Right atrium auricular region (tissue), 2 donors: ENCODE results near the gene PLIN3. TPM values are rescaled to one million over a fixed set of nuclear protein-coding genes. Genes with fewer than 3 reads are reported as not detected.
A peak's percentile ranks its signal among the peaks of the same experiment; 100 is the strongest.

Source experiments
- DNase-seq: peaks from one replicate; pipeline ENCODE4 v3.0.0-alpha.2; 2019; ENCODE audit warnings: low spot score
- H3K27ac ChIP-seq, 2 donors: fragments of 200-600 bp; sonication (generic); 1 replicate in 1 of 2; 2 replicates in 1 of 2; pipeline ENCODE4 v1.5.1; 2016 to 2019
- H3K27me3 ChIP-seq, 2 donors: fragments of 200-600 bp; sonication (generic); one replicate each; pipeline versions ENCODE4 v1.5.1 to v1.6.0; 2017 to 2019
- H3K36me3 ChIP-seq: fragments of 200-600 bp; sonication (generic); one replicate; pipeline ENCODE4 v1.5.1; 2016
- H3K4me1 ChIP-seq, 2 donors: fragments of 200-600 bp; sonication (generic); one replicate each; pipeline versions ENCODE4 v1.5.1 to v1.6.0; 2017 to 2019
- H3K4me3 ChIP-seq, 2 donors: fragments of 200-600 bp; sonication (generic); 1 replicate in 1 of 2; 2 replicates in 1 of 2; pipeline ENCODE4 v1.5.1; 2017 to 2019; ENCODE audit warnings: mild to moderate bottlenecking in 1 of 2, moderate library complexity in 1 of 2
- H3K9me3 ChIP-seq, 2 donors: fragments of 200-600 bp; sonication (generic); one replicate each; pipeline ENCODE4 v1.5.1; 2019
- total RNA-seq, 2 donors: library from RNA; depleted of rRNA; stranded (reverse); fragments of >200 nt; gene quantifications; one replicate each; pipeline ENCODE4 v1.1.0, GENCODE V29; 2016
- TF ChIP-seq, protein P1 (sequence below), 2 donors: fragments of 200-600 bp; sonication (generic); IDR thresholded peaks; one replicate each; pipeline ENCODE4 v1.5.1; 2019; ENCODE audit warnings: antibody characterized with exemption in 2 of 2

Gene PLIN3
- total RNA-seq, 2 donors from 2014 or later, result 23.3 to 27.2 TPM

DNA sequence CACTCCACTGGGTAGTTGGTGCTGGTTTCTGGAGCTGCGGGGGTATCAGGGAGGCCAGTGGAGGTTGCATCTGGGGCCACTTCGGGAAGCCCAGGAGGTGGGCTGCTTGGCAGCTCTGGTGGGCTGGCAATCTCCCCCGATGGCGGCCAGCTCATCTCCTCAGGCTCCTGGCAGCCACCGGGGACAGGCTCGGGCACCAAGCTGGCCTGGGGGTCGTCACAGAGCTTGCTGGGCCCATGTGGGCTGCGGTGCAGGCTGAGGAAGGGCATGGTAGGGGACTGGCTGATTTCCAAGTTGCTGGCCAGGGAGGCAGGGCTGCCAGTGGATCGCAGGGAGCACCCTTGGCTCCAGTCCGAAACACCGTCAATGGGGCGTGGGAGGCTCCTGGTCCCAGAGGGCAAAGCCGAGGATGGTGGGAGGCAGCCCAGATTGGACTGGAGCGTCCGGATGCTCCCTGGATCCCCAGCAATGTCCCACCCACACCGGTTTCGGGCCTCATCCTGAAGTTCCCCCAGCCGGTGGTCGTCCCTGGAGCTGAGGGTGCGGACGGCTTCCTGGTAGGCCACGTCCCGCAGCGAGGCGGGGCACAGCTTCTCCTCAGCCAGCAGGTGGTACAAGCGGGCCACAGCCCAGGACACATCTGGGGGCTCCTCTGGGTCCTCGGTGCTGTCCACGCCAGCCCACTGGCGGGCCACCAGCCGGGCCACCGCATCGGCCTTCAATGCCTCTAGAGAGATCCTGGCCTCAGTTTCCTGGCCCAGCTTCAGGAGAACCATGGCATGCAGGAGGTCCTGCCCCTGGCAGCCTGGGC lies 49.8 kb downstream of the PLIN3 start:
- Histone ChIP-seq H3K4me1 (peaks cover 0 to 22% of the 10 kb centered on the region in 2 donors), H3K9me3 (no peaks in the 10 kb centered on the region), H3K36me3 (peaks cover 16% of the 10 kb centered on the region), H3K27ac (no peak overlapping the region), H3K4me3 (no peak overlapping the region), H3K27me3 (no peaks in the 10 kb centered on the region)
- no peak for DNase-seq
- TF ChIP-seq, protein P1, sequence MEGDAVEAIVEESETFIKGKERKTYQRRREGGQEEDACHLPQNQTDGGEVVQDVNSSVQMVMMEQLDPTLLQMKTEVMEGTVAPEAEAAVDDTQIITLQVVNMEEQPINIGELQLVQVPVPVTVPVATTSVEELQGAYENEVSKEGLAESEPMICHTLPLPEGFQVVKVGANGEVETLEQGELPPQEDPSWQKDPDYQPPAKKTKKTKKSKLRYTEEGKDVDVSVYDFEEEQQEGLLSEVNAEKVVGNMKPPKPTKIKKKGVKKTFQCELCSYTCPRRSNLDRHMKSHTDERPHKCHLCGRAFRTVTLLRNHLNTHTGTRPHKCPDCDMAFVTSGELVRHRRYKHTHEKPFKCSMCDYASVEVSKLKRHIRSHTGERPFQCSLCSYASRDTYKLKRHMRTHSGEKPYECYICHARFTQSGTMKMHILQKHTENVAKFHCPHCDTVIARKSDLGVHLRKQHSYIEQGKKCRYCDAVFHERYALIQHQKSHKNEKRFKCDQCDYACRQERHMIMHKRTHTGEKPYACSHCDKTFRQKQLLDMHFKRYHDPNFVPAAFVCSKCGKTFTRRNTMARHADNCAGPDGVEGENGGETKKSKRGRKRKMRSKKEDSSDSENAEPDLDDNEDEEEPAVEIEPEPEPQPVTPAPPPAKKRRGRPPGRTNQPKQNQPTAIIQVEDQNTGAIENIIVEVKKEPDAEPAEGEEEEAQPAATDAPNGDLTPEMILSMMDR (IDR thresholded peaks at IDR 0.05), result no peak

DNA sequence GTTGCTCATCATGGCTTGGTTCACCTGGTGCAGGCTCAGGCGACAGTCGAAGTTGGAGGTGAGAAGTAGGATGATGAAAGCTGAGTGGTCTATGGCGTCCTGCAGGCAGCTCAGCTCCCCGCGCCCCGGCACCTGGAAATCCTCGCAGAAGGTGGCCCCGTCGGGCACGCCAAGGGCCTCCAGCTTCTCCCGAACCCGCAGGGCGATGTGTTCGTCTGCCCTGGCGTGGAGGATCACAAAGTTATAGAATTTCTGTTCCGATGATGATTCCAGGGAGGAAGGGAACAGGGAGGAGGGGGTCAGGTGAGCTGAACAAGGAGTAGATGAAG lies 50.6 kb downstream of the PLIN3 start:
- no peak for DNase-seq
- peaks cover 16% of the 10 kb centered on the region for H3K36me3 ChIP-seq
- peaks cover 0 to 23% of the 10 kb centered on the region in 2 donors for H3K4me1 ChIP-seq
- no peak overlapping the region for H3K27ac ChIP-seq
- no peak overlapping the region for H3K4me3 ChIP-seq
- H3K9me3 ChIP-seq, result no peaks in the 10 kb centered on the region
- H3K27me3 ChIP-seq, result no peaks in the 10 kb centered on the region
- TF ChIP-seq, protein P1 (IDR thresholded peaks at IDR 0.05), result no peak

DNA sequence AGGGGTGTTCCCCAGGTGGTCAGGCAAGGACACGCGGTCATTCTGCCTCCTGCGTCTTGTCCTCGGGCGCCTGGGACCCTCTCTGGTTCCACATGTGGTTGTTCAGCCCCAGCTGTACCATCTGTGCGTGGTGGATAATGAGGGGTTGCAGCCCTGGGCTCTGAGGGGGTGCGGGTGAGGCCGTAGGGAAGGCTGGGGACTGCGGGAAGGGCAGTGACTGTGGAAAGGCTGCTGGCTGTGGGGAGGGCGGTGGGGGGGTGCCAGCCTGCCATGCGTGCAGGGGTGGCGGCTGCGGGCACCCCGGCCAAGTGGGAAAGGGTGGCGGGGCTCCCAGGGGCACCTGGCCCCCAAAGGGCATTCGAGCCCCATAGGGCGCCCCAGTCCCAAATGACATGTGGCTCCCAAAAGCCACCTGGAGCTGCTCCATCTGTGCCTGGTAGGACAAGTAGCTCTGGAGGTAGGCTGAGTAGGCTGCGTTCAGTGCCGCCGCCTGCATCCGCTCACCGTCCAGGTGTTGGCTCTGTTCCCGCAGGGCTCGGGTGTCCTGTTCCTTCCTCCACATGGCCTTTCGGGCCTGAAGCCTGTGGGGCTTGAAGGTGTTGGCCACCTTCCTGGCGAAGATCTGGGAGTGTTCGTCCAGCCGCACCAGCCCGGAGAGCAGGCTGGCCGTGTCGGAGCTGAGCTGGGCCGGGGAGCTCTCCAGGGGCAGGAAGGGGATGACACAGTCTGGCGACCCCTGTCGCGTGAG lies 51.1 kb downstream of the PLIN3 start:
- DNase-seq, result no peak
- no peaks in the 10 kb centered on the region for H3K9me3 ChIP-seq
- TF ChIP-seq, protein P1 (IDR thresholded peaks at IDR 0.05), result no peak
- no peak overlapping the region for H3K4me3 ChIP-seq
- peaks cover 0 to 23% of the 10 kb centered on the region in 2 donors for H3K4me1 ChIP-seq
- no peaks in the 10 kb centered on the region for H3K27me3 ChIP-seq
- H3K36me3 ChIP-seq, result peaks cover 16% of the 10 kb centered on the region
- H3K27ac ChIP-seq, result no peak overlapping the region

DNA sequence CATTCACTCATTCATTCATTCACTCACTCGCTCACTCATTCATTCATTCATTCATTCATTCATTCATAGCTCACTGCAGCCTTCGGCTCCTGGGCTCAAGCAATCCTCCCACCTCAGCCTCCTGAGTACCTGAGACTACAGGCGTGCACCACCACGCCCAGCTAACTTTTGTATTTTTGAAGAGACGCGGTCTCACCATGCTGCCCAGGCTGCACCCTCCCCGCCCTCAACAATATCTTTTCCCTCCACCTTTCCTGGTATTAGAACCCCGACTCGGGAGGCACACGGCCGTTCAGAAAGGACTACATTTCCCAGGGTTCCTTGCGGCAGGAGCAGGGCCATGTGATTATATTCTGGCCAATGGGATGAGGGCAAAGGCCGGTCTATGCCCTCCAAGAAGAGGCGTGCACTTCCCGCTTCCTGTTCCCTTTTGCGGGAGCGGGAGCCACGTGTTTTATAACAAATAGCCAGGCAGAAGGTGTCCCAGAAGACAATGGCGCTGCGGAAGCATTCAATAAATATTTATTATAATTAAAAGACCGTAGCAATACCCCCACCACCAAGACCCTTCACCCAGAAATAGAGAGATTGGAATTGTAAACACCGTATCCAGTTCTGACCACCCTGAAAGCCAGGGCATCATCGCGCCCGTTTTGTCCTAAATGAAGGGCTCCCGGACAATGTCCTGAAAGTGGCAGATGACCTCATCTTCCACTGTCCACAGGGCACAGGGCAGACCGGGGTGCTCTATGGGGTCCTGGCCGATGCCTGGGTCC lies 51.9 kb downstream of the PLIN3 start:
- Histone ChIP-seq H3K27ac (no peak overlapping the region), H3K9me3 (no peaks in the 10 kb centered on the region), H3K4me3 (peak overlapping the region in 1 of 2 donors; percentile 24), H3K27me3 (no peaks in the 10 kb centered on the region), H3K36me3 (peaks cover 16% of the 10 kb centered on the region), H3K4me1 (peaks cover 0 to 23% of the 10 kb centered on the region in 2 donors)
- peak; percentile 95 for DNase-seq
- TF ChIP-seq, protein P1 (IDR thresholded peaks at IDR 0.05), result no peak

DNA sequence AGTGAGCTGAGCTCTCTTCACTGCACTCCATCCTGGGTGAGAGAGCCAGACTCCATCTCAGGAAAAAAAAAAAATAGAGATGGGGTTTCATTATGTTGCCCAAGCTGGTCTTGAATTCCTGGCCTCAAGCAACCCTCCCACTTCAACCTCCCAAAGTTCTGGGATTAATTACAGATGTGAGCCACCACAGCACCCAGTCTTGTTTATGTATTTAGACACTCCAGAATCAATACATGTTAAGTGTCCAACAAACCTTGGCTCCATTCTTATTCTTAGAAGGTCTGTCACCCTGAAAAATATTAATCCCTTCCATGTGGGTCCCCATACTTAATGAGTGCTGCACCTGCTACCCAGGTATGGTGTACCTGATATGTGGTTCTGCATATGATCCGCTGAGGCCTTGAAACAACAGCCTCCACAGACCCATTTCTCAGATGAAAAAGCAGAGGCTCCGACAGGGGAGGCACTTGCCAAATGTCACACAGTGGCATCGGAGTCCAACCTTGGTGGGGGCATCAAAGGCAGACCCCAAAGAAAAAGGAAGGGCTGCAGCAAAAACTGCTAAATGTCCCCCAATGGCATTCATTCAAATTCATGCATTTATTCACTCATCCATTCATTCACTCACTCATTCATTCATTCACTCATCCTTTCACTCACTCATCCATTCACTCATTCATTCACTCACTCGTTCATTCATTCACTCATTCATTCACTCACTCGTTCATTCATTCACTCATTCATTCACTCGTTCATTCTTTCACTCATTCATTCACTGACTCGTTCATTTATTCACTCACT lies 52.6 kb downstream of the PLIN3 start:
- no peaks in the 10 kb centered on the region for H3K27me3 ChIP-seq
- H3K36me3 ChIP-seq, result peaks cover 16% of the 10 kb centered on the region
- H3K27ac ChIP-seq, result no peak overlapping the region
- no peaks in the 10 kb centered on the region for H3K9me3 ChIP-seq
- DNase-seq, result no peak
- TF ChIP-seq, protein P1 (IDR thresholded peaks at IDR 0.05), result no peak
- peaks cover 0 to 23% of the 10 kb centered on the region in 2 donors for H3K4me1 ChIP-seq
- no peak overlapping the region for H3K4me3 ChIP-seq
